B cell (primary cell): ENCODE measurements around the gene MRS2. TPM values are rescaled to one million over a fixed set of nuclear protein-coding genes. Genes with fewer than 3 reads are reported as not detected.

ENCODE experiments used
- ATAC-seq: fragments of 200-7000 bp; cut with Tn5 transposase; one replicate; pipeline ENCODE4 v1.10.0; 2021; ENCODE audit warnings: low read depth, mild to moderate bottlenecking, moderate number of reproducible peaks, moderate library complexity
- CTCF ChIA-PET: fragments of 350-600 bp; sonication (Branson Sonifier 250); formaldehyde crosslinking; loops from one replicate; lab custom pipeline; 2021; ENCODE audit warnings: antibody characterized with exemption, inconsistent platforms; lab: Charles Lee
- POLR2A ChIA-PET: fragments of 350-600 bp; sonication (Branson Sonifier 250); formaldehyde crosslinking; loops from one replicate; lab custom pipeline; 2021; ENCODE audit warnings: antibody characterized with exemption; lab: Charles Lee
- DNase-seq: peaks from one replicate; pipeline ENCODE4 v3.0.0; 2013
- H2AFZ ChIP-seq: 2 replicates; pipeline ENCODE4 v1.6.1; 2012; ENCODE audit warnings: mild to moderate bottlenecking, low read depth, low read length; ENCODE audit not compliant: insufficient read depth, poor library complexity, severe bottlenecking
- H3K27ac ChIP-seq, 2 donors: 1 replicate in 1 of 2; 2 replicates in 1 of 2; pipeline ENCODE4 v1.5.1; 2012 to 2013; ENCODE audit warnings: low read length in 2 of 2, mild to moderate bottlenecking in 2 of 2, moderate library complexity in 1 of 2
- H3K27me3 ChIP-seq, 4 experiments: fragments of 200-600 bp in 1 of 4; sonication (generic) in 1 of 4; replicated peaks in 1 of 4; 1 replicate in 2 of 4; 2 replicates in 2 of 4; pipeline versions ENCODE4 v1.6.1 to v1.7.0; 2013 to 2016; ENCODE audit warnings: low read length in 3 of 4, mild to moderate bottlenecking in 2 of 4, mixed read lengths in 1 of 4, moderate library complexity in 1 of 4; ENCODE audit not compliant: insufficient read depth in 4 of 4, control insufficient read depth in 3 of 4; ENCODE audit errors: control extremely low read depth in 1 of 4
- H3K36me3 ChIP-seq, 2 experiments: replicated peaks in 1 of 2; 1 replicate in 1 of 2; 2 replicates in 1 of 2; pipeline versions ENCODE4 v1.6.1 to v1.7.1; 2013; ENCODE audit warnings: low read length in 1 of 2; ENCODE audit not compliant: insufficient read depth in 2 of 2, control insufficient read depth in 1 of 2; ENCODE audit errors: control extremely low read depth in 1 of 2, extremely low read depth in 1 of 2
- H3K4me1 ChIP-seq, 2 donors: fragments of 200-600 bp in 1 of 2; sonication (generic) in 1 of 2; 1 replicate in 1 of 2; 2 replicates in 1 of 2; pipeline versions ENCODE4 v1.5.1 to v1.6.1; 2013 to 2017; ENCODE audit warnings: low read length in 2 of 2; ENCODE audit not compliant: control insufficient read depth in 2 of 2, insufficient read depth in 2 of 2
- H3K4me2 ChIP-seq: replicated peaks from 2 replicates; pipeline ENCODE3; 2012; ENCODE audit warnings: mild to moderate bottlenecking, low read depth, low read length; ENCODE audit not compliant: poor library complexity, severe bottlenecking
- H3K4me3 ChIP-seq, 5 experiments: fragments of 200-600 bp in 1 of 5; sonication (generic) in 1 of 5; 1 replicate in 3 of 5; 2 replicates in 2 of 5; pipeline versions ENCODE4 v1.5.1 to v1.7.0; 2011 to 2016; ENCODE audit warnings: low read length in 4 of 5, mild to moderate bottlenecking in 4 of 5, low read depth in 2 of 5, control low read depth in 1 of 5, moderate library complexity in 1 of 5; ENCODE audit not compliant: insufficient read depth in 1 of 5; ENCODE audit errors: control extremely low read depth in 1 of 5, extremely low read depth in 1 of 5
- H3K79me2 ChIP-seq: fragments of 200-600 bp; sonication (generic); one replicate; pipeline ENCODE4 v1.6.0; 2016; ENCODE audit warnings: low read length; ENCODE audit not compliant: control insufficient read depth, insufficient read depth
- H3K9ac ChIP-seq: fragments of 200-600 bp; sonication (generic); 2 replicates; pipeline ENCODE4 v1.6.1; 2017; ENCODE audit warnings: mild to moderate bottlenecking, low read length, moderate library complexity
- H3K9me3 ChIP-seq, 3 donors: one replicate each; pipeline versions ENCODE4 v1.6.1 to v1.7.1; 2013; ENCODE audit warnings: low read length in 2 of 3; ENCODE audit not compliant: control insufficient read depth in 2 of 3, insufficient read depth in 1 of 3; ENCODE audit errors: control extremely low read depth in 1 of 3
- H4K20me1 ChIP-seq: 2 replicates; pipeline ENCODE4 v1.6.0; 2012; ENCODE audit warnings: mild to moderate bottlenecking, low read length; ENCODE audit not compliant: insufficient read depth, control insufficient read depth, poor library complexity, severe bottlenecking
- H3K27ac Mint-ChIP-seq: one replicate; pipeline ENCODE4 v1.8.0; 2021; ENCODE audit warnings: mixed read lengths
- H3K27me3 Mint-ChIP-seq: one replicate; pipeline ENCODE4 v1.8.0; 2021; ENCODE audit warnings: mixed read lengths
- H3K4me1 Mint-ChIP-seq: one replicate; pipeline ENCODE4 v1.8.0; 2021; ENCODE audit warnings: mixed read lengths
- H3K4me3 Mint-ChIP-seq: one replicate; pipeline ENCODE4 v1.8.0; 2021; ENCODE audit warnings: mixed read lengths
- H3K9me3 Mint-ChIP-seq: one replicate; pipeline ENCODE4 v1.8.0; 2022; ENCODE audit warnings: mixed read lengths; ENCODE audit not compliant: insufficient read depth
- EZH2 ChIP-seq: IDR thresholded peaks from 2 replicates; pipeline ENCODE4 v1.6.1; 2012; ENCODE audit warnings: borderline replicate concordance, low read depth, mild to moderate bottlenecking, moderate library complexity, low read length; ENCODE audit not compliant: insufficient read depth, poor library complexity, severe bottlenecking
- WGBS: methylation state at CpG from one replicate; pipeline ENCODE4 v1.1.5; 2013; ENCODE audit warnings: missing lambda C conversion rate; ENCODE audit not compliant: insufficient coverage; 5-methylcytosine and 5-hydroxymethylcytosine counted together
- intact Hi-C: fragments of 100-400 bp; cut with micrococcal nuclease; formaldehyde crosslinking; loops from one replicate; pipeline ENCODE4 v1.10.0; 2022
- polyA plus RNA-seq: library from polyadenylated mRNA; depleted of rRNA; stranded (reverse); fragments of >200 nt; gene quantifications from 2 replicates; pipeline ENCODE4 v1.2.3, GENCODE V29; 2012
- total RNA-seq, 2 donors: library from RNA; stranded (reverse); fragments of 120-200 nt in 1 of 2; gene quantifications; 1 replicate in 1 of 2; 2 replicates in 1 of 2; pipeline versions ENCODE4 v1.2.3 to v1.2.4, GENCODE V29; 2013 to 2022
- TF ChIP-seq, protein P1 (sequence below): fragments of 200-600 bp; IDR thresholded peaks from one replicate; pipeline ENCODE4 v1.8.0; 2022; ENCODE audit warnings: antibody characterized with exemption, mild to moderate bottlenecking

The MRS2 gene
- total and polyA plus RNA-seq, 2 donors (not counting 1 experiment from before 2014, with no cell fraction given): 16.0 to 25.5 TPM

DNA sequence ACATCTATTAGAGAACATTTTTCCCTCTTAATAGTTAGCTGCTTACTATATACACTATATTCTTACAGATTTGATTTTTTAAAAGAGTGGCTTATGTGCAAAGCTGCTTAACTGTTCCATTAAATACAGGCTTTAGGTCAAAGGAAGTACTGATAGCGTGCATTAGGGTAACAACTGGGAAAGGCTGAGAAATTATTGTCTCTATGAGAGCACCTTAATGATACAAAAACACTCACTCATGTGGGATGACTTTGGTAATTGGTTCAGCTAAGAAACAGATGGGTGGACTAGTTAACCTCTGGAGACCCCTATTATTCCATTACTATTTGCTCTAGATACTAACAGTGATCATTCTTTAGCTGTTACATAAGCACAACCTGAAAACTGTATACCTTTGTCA is 48.9 kb upstream of the MRS2 start:
- no peaks in the 10 kb centered on the region for H3K79me2 ChIP-seq
- no peak overlapping the region for H3K4me2 ChIP-seq
- Mint-ChIP-seq H3K4me1 (peaks cover 15% of the 10 kb centered on the region), H3K4me3 (no peak overlapping the region), H3K27me3 (peaks cover 27% of the 10 kb centered on the region), H3K27ac (no peak overlapping the region), H3K9me3 (no peaks in the 10 kb centered on the region)
- peaks cover 3 to 13% of the 10 kb centered on the region in 2 donors for H3K4me1 ChIP-seq
- H4K20me1 ChIP-seq: no peaks in the 10 kb centered on the region
- DNase-seq (no peak), ATAC-seq (no peak)
- H3K4me3 ChIP-seq: no peak overlapping the region
- H2AFZ ChIP-seq: no peak overlapping the region
- WGBS: no CpG with 5 or more reads among the region's 1 CpG
- peaks cover 0 to 17% (median 2%) of the 10 kb centered on the region in 4 experiments for H3K27me3 ChIP-seq
- H3K9ac ChIP-seq: no peak overlapping the region
- intact Hi-C loops: no loop called here
- no peaks in the 10 kb centered on the region for H3K36me3 ChIP-seq
- ChIA-PET POLR2A (no interaction called here), CTCF (no interaction called here)
- H3K9me3 ChIP-seq: peaks cover 0 to 8% (median 0%) of the 10 kb centered on the region in 3 donors
- no peak overlapping the region for H3K27ac ChIP-seq
- no peak for TF ChIP-seq EZH2
- TF ChIP-seq, protein P1, sequence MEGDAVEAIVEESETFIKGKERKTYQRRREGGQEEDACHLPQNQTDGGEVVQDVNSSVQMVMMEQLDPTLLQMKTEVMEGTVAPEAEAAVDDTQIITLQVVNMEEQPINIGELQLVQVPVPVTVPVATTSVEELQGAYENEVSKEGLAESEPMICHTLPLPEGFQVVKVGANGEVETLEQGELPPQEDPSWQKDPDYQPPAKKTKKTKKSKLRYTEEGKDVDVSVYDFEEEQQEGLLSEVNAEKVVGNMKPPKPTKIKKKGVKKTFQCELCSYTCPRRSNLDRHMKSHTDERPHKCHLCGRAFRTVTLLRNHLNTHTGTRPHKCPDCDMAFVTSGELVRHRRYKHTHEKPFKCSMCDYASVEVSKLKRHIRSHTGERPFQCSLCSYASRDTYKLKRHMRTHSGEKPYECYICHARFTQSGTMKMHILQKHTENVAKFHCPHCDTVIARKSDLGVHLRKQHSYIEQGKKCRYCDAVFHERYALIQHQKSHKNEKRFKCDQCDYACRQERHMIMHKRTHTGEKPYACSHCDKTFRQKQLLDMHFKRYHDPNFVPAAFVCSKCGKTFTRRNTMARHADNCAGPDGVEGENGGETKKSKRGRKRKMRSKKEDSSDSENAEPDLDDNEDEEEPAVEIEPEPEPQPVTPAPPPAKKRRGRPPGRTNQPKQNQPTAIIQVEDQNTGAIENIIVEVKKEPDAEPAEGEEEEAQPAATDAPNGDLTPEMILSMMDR: no peak

DNA sequence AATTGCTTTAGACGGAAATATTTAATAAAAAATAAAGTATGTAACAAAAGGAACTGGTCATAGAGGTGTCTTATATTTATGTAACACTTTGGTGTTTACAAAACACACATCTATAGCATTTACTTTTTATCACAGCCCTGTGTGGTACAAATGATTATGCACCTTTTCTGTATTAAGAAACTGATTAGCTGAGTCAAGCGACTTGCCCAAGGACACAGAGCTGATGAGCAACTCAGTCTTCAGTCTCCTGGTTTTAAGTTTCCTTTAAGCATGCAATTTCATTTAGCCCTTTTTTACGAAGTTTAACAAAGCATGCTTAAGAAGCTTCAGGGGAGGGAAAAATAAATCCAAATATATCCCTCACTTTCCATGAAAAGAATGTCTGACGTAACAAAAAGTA is 47.3 kb upstream of the MRS2 start:
- H3K36me3 ChIP-seq: no peaks in the 10 kb centered on the region

More for the DNA sequence above, 47.3 kb upstream of the MRS2 start:
- Mint-ChIP-seq H3K4me1 (peaks cover 23% of the 10 kb centered on the region), H3K27me3 (peaks cover 18% of the 10 kb centered on the region), H3K9me3 (no peaks in the 10 kb centered on the region), H3K4me3 (no peak overlapping the region), H3K27ac (no peak overlapping the region)
- DNase-seq (no peak), ATAC-seq (no peak)
- WGBS: 100% methylated on average over 1 of the region's 4 CpGs
- Histone ChIP-seq H3K9me3 (peaks cover 0 to 12% (median 0%) of the 10 kb centered on the region in 3 donors), H3K27ac (no peak overlapping the region), H3K4me3 (no peak overlapping the region), H2AFZ (no peak overlapping the region), H3K4me2 (no peak overlapping the region), H3K79me2 (no peaks in the 10 kb centered on the region), H3K27me3 (peaks cover 0 to 14% (median 4%) of the 10 kb centered on the region in 4 experiments), H4K20me1 (no peaks in the 10 kb centered on the region), H3K9ac (no peak overlapping the region), H3K4me1 (peaks cover 8 to 22% of the 10 kb centered on the region in 2 donors)
- CTCF ChIA-PET: no interaction called here
- intact Hi-C loops: no loop called here
- POLR2A ChIA-PET: no interaction called here
- TF ChIP-seq, protein P1: no peak
- no peak for TF ChIP-seq EZH2
